H9 (cell line): Measurements from ENCODE around the gene MYB. TPM values are rescaled to one million over a fixed set of nuclear protein-coding genes. Genes with fewer than 3 reads are reported as not detected.

Experiments
- DNase-seq: peaks from one replicate; pipeline ENCODE4 v3.0.0-alpha.2; 2017
- H2AFZ ChIP-seq: one replicate; pipeline ENCODE4 v1.6.1; 2013; ENCODE audit warnings: mild to moderate bottlenecking, low read length, control low read depth, moderate library complexity
- H2AK5ac ChIP-seq: 2 replicates; pipeline ENCODE4 v1.6.1; 2013; ENCODE audit warnings: low read length, control low read depth, mixed read lengths; ENCODE audit not compliant: insufficient read length
- H2BK120ac ChIP-seq: one replicate; pipeline ENCODE4 v1.6.1; 2013; ENCODE audit warnings: low read depth, mild to moderate bottlenecking, low read length, control low read depth, inconsistent platforms; ENCODE audit not compliant: poor library complexity, severe bottlenecking
- H2BK12ac ChIP-seq: 2 replicates; pipeline ENCODE4 v1.6.1; 2013; ENCODE audit warnings: low read length, control low read depth, mixed read lengths, low read depth; ENCODE audit not compliant: insufficient read length
- H2BK15ac ChIP-seq: 2 replicates; pipeline ENCODE4 v1.6.1; 2013; ENCODE audit warnings: low read depth, low read length, control low read depth
- H2BK20ac ChIP-seq: one replicate; pipeline ENCODE4 v1.6.1; 2013; ENCODE audit warnings: low read depth, mild to moderate bottlenecking, low read length, control low read depth, inconsistent platforms; ENCODE audit not compliant: poor library complexity, severe bottlenecking
- H2BK5ac ChIP-seq: 2 replicates; pipeline ENCODE4 v1.6.1; 2013; ENCODE audit warnings: low read length, control low read depth, mixed read lengths; ENCODE audit not compliant: insufficient read length
- H3K14ac ChIP-seq: 2 replicates; pipeline ENCODE4 v1.6.1; 2013; ENCODE audit warnings: low read length, control low read depth; ENCODE audit not compliant: insufficient read depth
- H3K18ac ChIP-seq: 2 replicates; pipeline ENCODE4 v1.6.1; 2013; ENCODE audit warnings: low read depth, mild to moderate bottlenecking, mixed read lengths, low read length, control low read depth; ENCODE audit not compliant: insufficient read length
- H3K23ac ChIP-seq: 2 replicates; pipeline ENCODE4 v1.6.1; 2013; ENCODE audit warnings: low read length, control low read depth, mixed read lengths, low read depth; ENCODE audit not compliant: insufficient read length
- H3K23me2 ChIP-seq: 2 replicates; pipeline ENCODE4 v1.6.1; 2013; ENCODE audit warnings: low read depth, mild to moderate bottlenecking, mixed read lengths, low read length, control low read depth; ENCODE audit not compliant: insufficient read length, poor library complexity, severe bottlenecking
- H3K27ac ChIP-seq: 2 replicates; pipeline ENCODE4 v1.5.1; 2013; ENCODE audit warnings: low read length, control low read depth, mixed read lengths, low read depth; ENCODE audit not compliant: insufficient read length
- H3K27me3 ChIP-seq: 2 replicates; pipeline ENCODE4 v1.6.1; 2013; ENCODE audit warnings: low read length, control low read depth, inconsistent platforms; ENCODE audit not compliant: insufficient read depth
- H3K4ac ChIP-seq: 2 replicates; pipeline ENCODE4 v1.6.1; 2013; ENCODE audit warnings: low read depth, mild to moderate bottlenecking, control low read depth, inconsistent platforms, low read length, moderate library complexity
- H3K4me1 ChIP-seq: 2 replicates; pipeline ENCODE4 v1.6.1; 2013; ENCODE audit warnings: low read length, control low read depth, inconsistent platforms; ENCODE audit not compliant: insufficient read depth
- H3K4me2 ChIP-seq: 2 replicates; pipeline ENCODE4 v1.6.1; 2013; ENCODE audit warnings: low read length, control low read depth, mixed read lengths; ENCODE audit not compliant: insufficient read length, insufficient read depth
- H3K56ac ChIP-seq: 2 replicates; pipeline ENCODE4 v1.6.1; 2013; ENCODE audit warnings: low read depth, mild to moderate bottlenecking, mixed read lengths, low read length, control low read depth; ENCODE audit not compliant: insufficient read length
- H3K79me1 ChIP-seq: 2 replicates; pipeline ENCODE4 v1.6.1; 2013; ENCODE audit warnings: low read depth, mild to moderate bottlenecking, moderate library complexity, low read length, control low read depth, inconsistent platforms; ENCODE audit not compliant: insufficient read depth, poor library complexity, severe bottlenecking
- H3K79me2 ChIP-seq: 2 replicates; pipeline ENCODE4 v1.6.1; 2013; ENCODE audit warnings: low read length, control low read depth, inconsistent platforms; ENCODE audit not compliant: insufficient read depth
- H3K9ac ChIP-seq: 2 replicates; pipeline ENCODE4 v1.6.1; 2013; ENCODE audit warnings: low read length, control low read depth, mixed read lengths; ENCODE audit not compliant: insufficient read length; ENCODE audit errors: extremely low read depth
- H3K9me3 ChIP-seq: one replicate; pipeline ENCODE4 v1.6.1; 2013; ENCODE audit warnings: low read depth, low read length, inconsistent platforms; ENCODE audit not compliant: control insufficient read depth
- H3T11ph ChIP-seq: one replicate; pipeline ENCODE4 v1.6.1; 2013; ENCODE audit warnings: mild to moderate bottlenecking, low read length, control low read depth, inconsistent platforms
- H4K20me1 ChIP-seq: one replicate; pipeline ENCODE4 v1.6.1; 2013; ENCODE audit not compliant: control insufficient read depth, insufficient read length, insufficient read depth
- H4K5ac ChIP-seq: 2 replicates; pipeline ENCODE4 v1.6.1; 2013; ENCODE audit warnings: low read depth, mild to moderate bottlenecking, mixed read lengths, low read length, control low read depth; ENCODE audit not compliant: insufficient read length
- H4K8ac ChIP-seq: replicated peaks from 2 replicates; pipeline ENCODE4 v1.6.1; 2013; ENCODE audit warnings: low read length, control low read depth, mixed read lengths, low read depth; ENCODE audit not compliant: insufficient read length
- H4K91ac ChIP-seq: 2 replicates; pipeline ENCODE4 v1.6.1; 2013; ENCODE audit warnings: low read depth, mild to moderate bottlenecking, moderate library complexity, mixed read lengths, low read length, control low read depth; ENCODE audit not compliant: insufficient read length
- H3K27ac Mint-ChIP-seq, 3 experiments: 2 replicates in 2 of 3; 3 replicates in 1 of 3; pipeline ENCODE4 v1.8.0; 2020 to 2021; ENCODE audit warnings: mixed read lengths in 3 of 3, mild to moderate bottlenecking in 1 of 3, moderate library complexity in 1 of 3
- H3K27me3 Mint-ChIP-seq: 2 replicates; pipeline ENCODE4 v1.8.0; 2021; ENCODE audit warnings: low read depth, mild to moderate bottlenecking, moderate library complexity, mixed read lengths
- H3K36me3 Mint-ChIP-seq, 3 experiments: 2 replicates in 2 of 3; 3 replicates in 1 of 3; pipeline ENCODE4 v1.8.0; 2020 to 2021; ENCODE audit warnings: low read depth in 3 of 3, mixed read lengths in 3 of 3; ENCODE audit not compliant: insufficient read depth in 1 of 3
- H3K4me1 Mint-ChIP-seq, 2 experiments: 2 replicates each; pipeline ENCODE4 v1.8.0; 2020; ENCODE audit warnings: mixed read lengths in 2 of 2
- H3K4me3 Mint-ChIP-seq, 2 experiments: 2 replicates in 1 of 2; 3 replicates in 1 of 2; pipeline ENCODE4 v1.8.0; 2020 to 2021; ENCODE audit warnings: mild to moderate bottlenecking in 2 of 2, mixed read lengths in 2 of 2, moderate library complexity in 1 of 2
- H3K9me3 Mint-ChIP-seq, 2 experiments: 2 replicates in 1 of 2; 3 replicates in 1 of 2; pipeline ENCODE4 v1.8.0; 2020; ENCODE audit warnings: mild to moderate bottlenecking in 2 of 2, mixed read lengths in 2 of 2, moderate library complexity in 1 of 2
- WGBS: extraction: QIAGEN DNeasy Blood & Tissue Kit; methylation state at CpG from one replicate; pipeline ENCODE4 v1.1.7; 2013; ENCODE audit warnings: missing lambda C conversion rate, low lambda C conversion rate, mixed read lengths; ENCODE audit not compliant: insufficient read length; ENCODE audit errors: extremely low coverage; 5-methylcytosine and 5-hydroxymethylcytosine counted together
- total RNA-seq: library from RNA; stranded (reverse); gene quantifications from 2 replicates; pipeline ENCODE4 v1.2.1, GENCODE V29; 2021
- TF ChIP-seq, protein P1 (sequence below): fragments of 200-600 bp; sonication (generic); conservative IDR thresholded peaks from 3 replicates; pipeline ENCODE4 v1.8.0; 2021; ENCODE audit warnings: antibody characterized with exemption, mild to moderate bottlenecking

Gene MYB
- total RNA-seq, 1 experiment from 2014 or later: 5.8 TPM

- H3K14ac ChIP-seq: no peak overlapping the region; the same call in 1 of the 2 replicates
- no peak overlapping the region for H3T11ph ChIP-seq
- no peak overlapping the region for H4K5ac ChIP-seq
- TF ChIP-seq, protein P1, sequence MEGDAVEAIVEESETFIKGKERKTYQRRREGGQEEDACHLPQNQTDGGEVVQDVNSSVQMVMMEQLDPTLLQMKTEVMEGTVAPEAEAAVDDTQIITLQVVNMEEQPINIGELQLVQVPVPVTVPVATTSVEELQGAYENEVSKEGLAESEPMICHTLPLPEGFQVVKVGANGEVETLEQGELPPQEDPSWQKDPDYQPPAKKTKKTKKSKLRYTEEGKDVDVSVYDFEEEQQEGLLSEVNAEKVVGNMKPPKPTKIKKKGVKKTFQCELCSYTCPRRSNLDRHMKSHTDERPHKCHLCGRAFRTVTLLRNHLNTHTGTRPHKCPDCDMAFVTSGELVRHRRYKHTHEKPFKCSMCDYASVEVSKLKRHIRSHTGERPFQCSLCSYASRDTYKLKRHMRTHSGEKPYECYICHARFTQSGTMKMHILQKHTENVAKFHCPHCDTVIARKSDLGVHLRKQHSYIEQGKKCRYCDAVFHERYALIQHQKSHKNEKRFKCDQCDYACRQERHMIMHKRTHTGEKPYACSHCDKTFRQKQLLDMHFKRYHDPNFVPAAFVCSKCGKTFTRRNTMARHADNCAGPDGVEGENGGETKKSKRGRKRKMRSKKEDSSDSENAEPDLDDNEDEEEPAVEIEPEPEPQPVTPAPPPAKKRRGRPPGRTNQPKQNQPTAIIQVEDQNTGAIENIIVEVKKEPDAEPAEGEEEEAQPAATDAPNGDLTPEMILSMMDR: no peak
- no peaks in the 10 kb centered on the region; the same call in 1 of the 2 replicates for H3K27me3 ChIP-seq
- H2AFZ ChIP-seq: peak overlapping the region; percentile 69
- H2AK5ac ChIP-seq: no peak overlapping the region
- H2BK120ac ChIP-seq: no peak overlapping the region
- no peak overlapping the region for H2BK20ac ChIP-seq
- Mint-ChIP-seq H3K9me3 (no peaks in the 10 kb centered on the region; a peak in 1 of 5 replicates), H3K27me3 (no peaks in the 10 kb centered on the region), H3K4me3 (no peak overlapping the region), H3K4me1 (peaks cover 19 to 22% of the 10 kb centered on the region in 2 experiments), H3K27ac (no peak overlapping the region; a peak in 1 of 7 replicates), H3K36me3 (peaks cover 0 to 8% (median 0%) of the 10 kb centered on the region in 3 experiments; a peak in 2 of 7 replicates)
- no peak for DNase-seq
- H3K23ac ChIP-seq: no peak overlapping the region
- peak overlapping the region; percentile 62 for H2BK12ac ChIP-seq
- H4K8ac ChIP-seq: no peak overlapping the region
- no peaks in the 10 kb centered on the region for H3K23me2 ChIP-seq
- WGBS: no CpG with 5 or more reads among the region's 7 CpGs
- H3K4ac ChIP-seq: no peak overlapping the region
- H3K79me1 ChIP-seq: no peaks in the 10 kb centered on the region
- no peak overlapping the region for H4K91ac ChIP-seq
- peaks cover 6% of the 10 kb centered on the region; the same call in 1 of the 2 replicates for H3K4me1 ChIP-seq
- no peak overlapping the region for H2BK15ac ChIP-seq
- H3K79me2 ChIP-seq: no peaks in the 10 kb centered on the region
- no peak overlapping the region for H2BK5ac ChIP-seq
- no peak overlapping the region for H3K27ac ChIP-seq
- no peaks in the 10 kb centered on the region for H3K9me3 ChIP-seq
- H4K20me1 ChIP-seq: no peaks in the 10 kb centered on the region
- H3K56ac ChIP-seq: no peak overlapping the region
- peak overlapping the region; percentile 38 for H3K18ac ChIP-seq
- H3K4me2 ChIP-seq: no peak overlapping the region
- no peak overlapping the region for H3K9ac ChIP-seq
These were observed 63.0 kb downstream of the MYB start for GRCh38 chr6:135243871-135244796.
